Inflammatory macrophage treated with lipopolysaccharide for 1 hour (primary cell): ENCODE measurements around the gene DLX6.

ENCODE experiments used
- DNase-seq, 2 donors: peaks; one replicate each; pipeline ENCODE4 v3.0.0-alpha.2; 2020 to 2022

The DLX6 gene

GRCh38 chr7:97011536-97012364 is 6.4 kb downstream of the DLX6 start:
- DNase-seq, result no peak

- DNase-seq, result no peak
Observed at GRCh38 chr7:97012365-97013133, 7.2 kb downstream of the DLX6 start.

DNA sequence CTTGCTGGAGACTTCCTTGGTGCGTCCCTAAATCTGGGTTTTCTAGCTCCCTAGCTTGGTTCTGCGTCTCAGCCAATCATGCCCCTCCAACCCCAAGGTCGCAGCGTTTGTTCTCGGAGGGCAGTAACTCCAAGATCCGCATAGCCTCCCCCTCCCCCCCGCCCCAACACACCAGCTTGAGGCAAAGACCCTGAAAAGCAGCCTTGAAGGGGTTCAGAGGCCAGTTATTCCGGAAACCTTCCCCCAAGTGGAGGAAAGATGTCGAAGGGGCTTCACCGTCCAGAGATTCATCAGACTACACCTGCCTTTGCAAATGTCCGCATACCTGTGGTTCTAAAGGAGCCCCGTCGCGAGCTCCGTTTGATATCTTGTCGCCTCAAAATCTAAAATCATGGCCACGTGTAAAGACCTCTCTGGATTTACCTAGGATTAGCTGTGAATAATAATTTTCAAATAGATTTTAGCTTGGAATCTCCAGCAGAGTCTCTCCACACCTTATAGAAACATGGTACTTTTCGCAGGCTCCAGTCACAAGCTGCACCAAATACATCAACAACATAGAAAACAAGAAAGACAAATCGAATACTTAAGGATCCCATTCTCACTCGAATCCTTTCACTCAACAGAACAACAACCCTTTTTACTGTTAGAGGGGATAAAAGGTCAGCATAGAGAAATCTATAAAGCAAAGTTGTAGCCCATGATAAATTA is 7.9 kb downstream of the DLX6 start:
- DNase-seq, result no peak

DNA sequence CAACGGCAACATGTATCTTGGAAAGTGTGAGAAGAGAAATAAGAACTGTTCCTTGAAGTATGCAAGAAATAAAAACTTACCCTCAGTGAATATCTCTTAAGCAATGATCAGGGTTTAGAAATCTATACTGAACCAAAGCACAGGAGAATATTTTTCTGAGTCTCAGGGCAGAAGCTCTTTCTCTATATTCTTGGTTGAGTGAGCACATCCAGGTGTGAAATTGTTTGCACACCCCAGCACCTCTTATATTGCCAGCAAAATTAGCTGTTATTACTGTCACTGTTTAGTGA is 8.4 kb downstream of the DLX6 start:
- no peak for DNase-seq

- no peak for DNase-seq
Observed at GRCh38 chr7:97014145-97014750, 8.9 kb downstream of the DLX6 start.

DNA sequence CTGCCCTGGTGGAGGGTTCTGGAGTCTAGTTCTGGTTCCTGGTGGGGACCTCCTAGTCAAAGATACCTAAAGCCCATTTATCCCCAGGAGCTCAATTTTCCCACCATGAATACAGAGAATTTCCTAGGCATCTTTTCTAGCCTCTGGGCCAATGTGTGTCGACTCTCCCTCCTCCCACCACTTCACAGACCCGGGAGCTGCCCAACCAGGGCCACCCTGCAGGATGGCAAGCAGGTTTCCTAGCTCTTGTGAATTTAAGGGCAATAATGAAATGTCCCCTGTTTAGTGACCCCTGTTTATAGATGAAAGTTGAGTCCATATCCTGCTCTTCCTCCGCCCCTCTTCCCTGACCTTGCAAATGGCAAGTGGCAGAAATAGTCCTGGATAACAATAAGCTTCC is 9.9 kb downstream of the DLX6 start:
- DNase-seq, result no peak

DNA sequence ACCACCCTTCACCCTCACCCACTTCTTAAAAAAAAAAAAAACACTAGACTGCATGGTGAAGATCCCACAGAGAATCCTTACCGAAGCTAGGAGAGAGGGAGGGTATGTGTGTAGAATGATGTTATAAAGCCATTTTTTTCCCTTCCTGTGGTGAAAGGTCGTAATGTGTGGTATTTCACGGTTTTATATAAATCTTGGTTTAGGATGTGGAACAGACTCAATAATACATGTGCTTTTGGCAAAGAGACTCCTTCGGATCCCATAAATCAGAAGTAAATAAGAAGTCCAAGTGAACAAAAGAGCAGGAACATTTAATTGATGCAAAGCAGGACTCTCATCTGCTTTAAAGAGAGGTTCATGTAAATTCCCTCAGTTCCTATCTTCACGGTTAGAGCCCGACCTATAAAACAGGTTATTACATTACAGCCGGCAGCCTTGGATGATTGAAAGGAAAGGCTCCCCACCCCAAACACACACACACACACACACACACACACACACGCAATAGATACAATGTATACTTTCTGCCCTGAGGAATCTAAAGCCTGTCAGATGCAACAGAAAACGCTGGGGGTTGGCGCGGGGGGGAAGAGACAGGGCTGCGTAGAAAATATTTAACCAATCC is 10.5 kb downstream of the DLX6 start:
- DNase-seq, result no peak

- no peak for DNase-seq
Observed at GRCh38 chr7:97016381-97017191, 11.2 kb downstream of the DLX6 start.

DNA sequence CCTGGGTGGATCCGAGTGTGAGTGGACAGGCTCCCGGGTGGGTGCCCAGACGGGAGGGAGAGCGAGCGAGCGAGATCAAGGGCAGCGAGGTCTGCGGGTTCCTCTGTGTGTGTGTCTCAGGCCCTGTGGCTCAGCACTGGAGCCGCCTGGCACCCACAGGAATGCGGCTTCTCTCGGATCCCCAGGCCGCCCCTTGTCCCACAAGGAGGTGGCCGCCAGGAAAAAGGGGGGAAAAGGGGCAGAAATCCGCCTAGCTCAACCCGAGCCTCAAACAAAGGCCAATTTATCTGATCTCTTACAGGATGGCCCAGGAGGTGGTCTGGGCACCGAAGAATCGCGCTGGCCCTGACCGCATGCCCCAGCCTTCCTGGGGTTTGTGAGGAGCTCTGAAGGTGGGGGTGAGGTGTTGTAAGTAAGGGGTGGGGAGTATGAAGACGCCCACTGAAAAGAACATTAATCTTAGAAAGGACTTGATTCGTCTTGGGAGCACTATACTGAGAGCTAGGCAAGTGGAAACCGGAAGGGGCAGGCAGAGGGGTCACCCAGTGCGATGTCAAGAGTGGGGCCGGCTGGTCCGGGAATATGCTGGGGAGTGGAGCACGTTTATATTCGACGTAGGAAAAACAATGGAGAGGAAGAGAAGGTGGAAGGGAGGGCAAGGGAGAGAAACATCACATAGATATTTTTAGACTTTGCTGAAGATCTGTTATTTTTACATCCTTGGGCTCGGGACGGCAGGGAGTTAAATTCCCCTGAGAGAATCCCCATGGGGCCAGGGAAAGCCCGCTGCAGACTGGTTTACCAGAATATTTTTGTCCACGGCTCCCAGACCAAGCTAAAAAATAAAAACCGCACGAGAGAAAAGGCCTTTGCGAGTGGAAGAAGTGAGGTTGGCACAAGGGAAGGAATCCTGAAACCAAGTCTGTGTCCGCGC is 12.1 kb downstream of the DLX6 start:
- no peak for DNase-seq

DNA sequence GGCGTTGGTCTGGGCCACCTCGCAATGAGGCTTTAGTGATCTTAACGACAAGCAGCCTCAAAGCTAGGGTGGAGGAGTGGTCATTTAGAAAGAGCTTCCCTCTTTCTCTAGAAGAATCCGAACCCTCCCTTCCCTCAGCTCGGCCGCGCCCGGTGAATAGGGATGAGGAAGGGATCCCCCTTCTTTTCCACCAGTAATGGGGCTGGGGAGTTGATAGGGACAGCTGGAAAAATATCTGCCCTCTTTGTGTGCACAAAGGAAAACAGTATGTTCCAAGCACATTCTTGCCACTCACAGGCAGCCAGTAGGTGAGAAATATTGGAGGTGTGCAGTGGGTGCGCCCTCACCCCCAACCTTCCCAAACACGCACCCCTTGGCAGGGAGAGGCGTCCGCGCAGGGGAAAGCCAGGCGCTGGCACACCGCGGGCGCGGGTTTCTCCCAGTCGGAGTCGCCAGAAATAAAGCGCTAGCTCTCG is 12.8 kb downstream of the DLX6 start:
- no peak for DNase-seq

DNA sequence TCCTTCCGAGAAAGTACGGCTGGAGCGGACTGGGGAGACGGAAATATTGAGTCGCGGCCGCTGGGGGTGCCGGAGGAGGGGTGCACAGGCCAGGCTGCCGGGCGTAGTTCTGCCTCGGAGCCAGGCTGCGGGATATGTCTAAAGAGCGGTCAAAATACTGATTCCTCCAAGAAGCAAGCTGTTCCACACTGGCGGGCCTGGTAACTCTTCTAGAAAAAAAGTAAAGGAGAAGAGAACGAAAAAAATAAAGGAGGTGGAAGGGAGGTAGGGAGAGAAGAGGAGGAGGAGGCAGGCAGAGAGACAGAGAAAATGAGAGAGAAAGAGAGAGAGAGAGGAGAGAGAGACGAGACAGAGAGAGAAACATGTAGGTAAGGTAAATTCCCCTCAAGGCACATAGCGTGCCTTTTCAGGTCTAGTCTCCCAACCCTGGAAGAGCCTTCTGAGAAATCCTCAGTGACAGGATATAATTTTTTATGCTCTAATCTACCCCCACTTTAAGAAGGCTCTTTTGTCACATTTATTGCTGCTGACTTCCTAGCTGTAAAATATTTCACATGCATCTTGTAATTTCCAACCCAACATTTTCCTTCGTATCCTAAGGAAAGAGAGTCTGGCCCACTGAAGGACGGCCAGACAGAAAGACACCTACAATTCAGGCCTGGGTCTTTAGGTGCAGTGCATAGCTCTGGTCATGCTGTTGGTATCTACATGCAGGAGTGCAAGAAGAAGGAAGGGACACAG is 13.6 kb downstream of the DLX6 start:
- DNase-seq, result no peak

- no peak for DNase-seq
Observed at GRCh38 chr7:97019710-97020225, 14.4 kb downstream of the DLX6 start.

DNA sequence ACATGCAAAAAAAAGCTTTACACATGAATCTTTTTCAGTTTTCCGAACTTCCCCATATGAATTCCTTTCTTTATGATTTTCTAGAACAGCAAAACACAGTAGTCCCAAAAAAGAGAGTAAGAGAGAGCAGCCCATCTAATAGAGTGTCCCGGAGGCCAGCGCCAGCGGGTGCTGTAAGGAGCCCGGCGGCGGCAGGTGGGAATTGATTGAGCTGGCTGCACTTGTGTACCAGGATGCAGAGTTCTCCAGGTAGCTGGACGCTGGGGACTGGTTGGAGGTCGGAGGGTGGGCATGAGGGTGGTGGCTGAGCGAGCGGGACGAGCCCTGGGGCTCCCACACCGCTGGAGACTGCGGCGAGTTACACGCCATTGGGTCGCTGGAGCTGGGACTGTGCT is 15.2 kb downstream of the DLX6 start:
- no peak for DNase-seq

GRCh38 chr7:97020996-97021746 is 15.8 kb downstream of the DLX6 start:
- DNase-seq, result no peak

- DNase-seq, result no peak
Observed at GRCh38 chr7:97021747-97022490, 16.6 kb downstream of the DLX6 start.

GRCh38 chr7:97022491-97023306 is 17.3 kb downstream of the DLX6 start:
- no peak for DNase-seq
